Hematopoietic multipotent progenitor cell (in vitro differentiated cells): Measurements from ENCODE around the gene PARG. TPM values are rescaled to one million over a fixed set of nuclear protein-coding genes. Genes with fewer than 3 reads are reported as not detected.

Source experiments
- small RNA-seq: library from RNA; depleted of rRNA; stranded (forward); fragments of <200 nt; gene quantifications from one replicate; pipeline ENCODE3, GENCODE V24; 2012
- total RNA-seq: library from RNA; depleted of rRNA; stranded (reverse); fragments of >200 nt; gene quantifications from one replicate; pipeline ENCODE4 v1.2.3, GENCODE V29; 2012

PARG gene
- total RNA-seq, 1 donor: 19.7 TPM

Small RNA genes within 50 kb of the gene (small RNA-seq; reads per million reads assigned to genes)
- gene RNA5SP317 (not detected), gene SNORA74C-2 (1.5 reads per million, percentile 54 among the genes with 10 or more reads in this experiment)

Other genes with a start within 250 kb of the PARG start
- gene OGDHL, start 179.7 kb downstream of the PARG start, total RNA-seq: 0.27 TPM
- gene TIMM23B, start within 50 bp of the PARG start, total RNA-seq: 12.7 TPM
- 4.6 TPM for gene AGAP6, start 46.4 kb upstream of the PARG start, total RNA-seq
- 16.4 TPM for gene WASHC2A, start 125.9 kb upstream of the PARG start, total RNA-seq